ENCODE data around the gene FAM3C. TPM values are rescaled to one million over a fixed set of nuclear protein-coding genes. Genes with fewer than 3 reads are reported as not detected.
A peak's percentile ranks its signal among the peaks of the same experiment; 100 is the strongest.

The FAM3C gene
- total RNA-seq, 1 donor from 2014 or later, result 31.3 TPM

DNA sequence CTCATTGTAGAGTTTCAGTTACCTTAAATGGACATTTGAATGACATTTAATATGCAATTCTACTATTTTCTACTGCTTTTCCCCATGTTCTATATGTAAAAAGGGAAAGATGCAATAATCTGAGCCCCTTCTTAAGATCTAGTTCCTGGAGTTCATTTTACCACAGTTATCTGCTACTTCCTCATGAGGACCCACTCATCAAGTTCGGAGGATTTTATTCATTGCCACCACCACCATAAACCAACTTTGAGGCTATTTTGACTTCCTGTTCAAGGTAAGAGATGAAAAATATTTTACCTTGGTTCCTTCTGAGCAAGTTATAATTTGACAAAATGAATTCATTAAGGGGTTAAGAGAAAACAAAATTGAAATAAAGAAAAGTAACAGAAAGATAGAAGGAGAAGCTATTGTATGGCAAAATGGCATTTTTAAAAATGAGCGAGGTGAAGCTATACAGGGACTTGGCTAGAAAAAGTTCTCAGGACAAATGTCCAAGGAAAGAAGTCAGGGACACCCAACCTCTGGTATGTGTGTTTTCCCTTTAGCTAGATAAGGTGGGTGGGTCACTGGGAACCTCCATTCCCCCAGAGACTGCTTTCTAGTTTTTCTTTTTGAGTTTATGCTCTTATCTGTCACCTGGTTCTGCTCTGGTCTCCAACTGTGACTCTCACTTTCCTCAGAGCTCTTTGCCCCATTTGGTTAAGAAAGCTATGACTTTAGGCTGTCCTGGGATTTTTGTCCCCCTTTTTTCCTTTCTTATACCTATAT, 14.9 kb upstream of the FAM3C start:
- no peak for DNase-seq (ENCODE audit: low read depth in 2 of 2)

DNA sequence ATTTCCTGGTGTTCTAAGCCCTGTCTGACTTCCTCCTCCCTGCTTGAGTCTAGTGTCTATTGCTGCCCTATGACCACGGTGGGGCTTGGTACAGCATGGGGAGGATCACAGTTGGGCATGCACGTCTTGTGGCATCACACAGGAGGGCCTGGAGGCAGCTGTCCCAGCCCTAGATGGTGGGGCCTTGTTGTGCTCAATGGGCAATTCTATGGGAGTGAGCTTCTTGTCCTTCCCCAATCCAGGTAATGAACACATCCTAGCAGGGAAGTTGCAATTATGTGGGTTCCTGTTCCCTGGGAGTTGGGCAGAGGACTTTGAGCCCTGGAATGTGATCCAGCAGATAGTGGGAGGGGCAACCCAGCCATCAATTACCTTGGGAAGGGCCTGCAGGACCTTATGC, 10.8 kb upstream of the FAM3C start:
- DNase-seq (ENCODE audit: low read depth in 2 of 2), result no peak

DNA sequence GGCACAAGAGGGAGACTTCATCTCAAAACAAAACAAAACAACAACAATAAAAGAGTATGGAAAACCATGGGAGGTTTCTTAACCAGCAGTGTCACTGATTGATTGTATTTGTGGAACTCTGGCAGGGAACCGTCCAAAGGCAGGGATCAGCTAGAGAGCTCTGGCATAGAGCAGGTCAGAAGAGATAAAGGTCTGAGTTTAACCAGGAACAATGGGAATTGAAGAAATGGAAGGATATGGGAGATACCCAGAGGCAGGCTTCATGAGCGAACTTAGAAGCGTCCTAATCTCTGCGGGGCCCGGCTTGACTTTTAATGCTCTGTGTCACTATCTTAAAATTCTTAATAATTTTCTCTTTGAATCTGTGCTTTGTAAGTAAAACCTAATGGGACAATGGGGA, 10.4 kb upstream of the FAM3C start:
- DNase-seq (ENCODE audit: low read depth in 2 of 2), result no peak

DNA sequence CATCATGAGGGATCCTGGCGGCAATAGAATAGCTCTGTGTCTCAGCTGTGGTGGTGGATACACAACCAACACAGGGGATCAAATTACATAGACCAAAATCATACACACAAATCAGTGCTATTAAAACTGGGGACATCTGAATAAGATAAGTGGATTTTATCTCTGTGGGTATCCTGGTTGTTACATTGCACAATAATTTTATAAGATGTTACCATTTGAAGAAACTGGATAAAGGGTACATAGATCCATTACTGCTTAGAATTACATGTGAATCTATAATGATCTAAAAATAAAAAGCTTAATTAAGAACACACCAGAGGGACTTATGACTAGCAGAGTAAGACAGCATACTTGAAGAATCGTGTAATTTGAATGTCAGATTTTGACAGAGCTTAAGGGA, 8.2 kb upstream of the FAM3C start:
- DNase-seq (ENCODE audit: low read depth in 2 of 2), result no peak

DNA sequence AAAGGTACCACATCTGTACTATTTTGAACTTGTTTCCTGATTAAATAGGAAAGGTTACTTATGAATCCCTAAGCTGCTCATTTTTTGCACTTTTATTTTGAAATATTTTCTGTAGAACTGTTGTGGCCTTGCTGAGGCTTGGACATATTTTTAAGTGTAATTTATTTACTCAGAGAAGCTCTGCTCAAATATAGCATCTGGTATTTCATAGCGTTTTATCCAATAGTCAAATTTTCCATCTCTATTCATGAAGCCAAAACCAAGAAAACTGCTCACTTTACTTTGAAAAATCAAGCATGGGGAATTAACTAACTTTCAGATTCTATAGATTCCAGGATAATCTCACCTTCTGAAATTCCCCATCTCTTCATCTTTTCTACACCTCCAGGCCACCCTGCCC, 6.6 kb upstream of the FAM3C start:
- no peak for DNase-seq (ENCODE audit: low read depth in 2 of 2)

DNA sequence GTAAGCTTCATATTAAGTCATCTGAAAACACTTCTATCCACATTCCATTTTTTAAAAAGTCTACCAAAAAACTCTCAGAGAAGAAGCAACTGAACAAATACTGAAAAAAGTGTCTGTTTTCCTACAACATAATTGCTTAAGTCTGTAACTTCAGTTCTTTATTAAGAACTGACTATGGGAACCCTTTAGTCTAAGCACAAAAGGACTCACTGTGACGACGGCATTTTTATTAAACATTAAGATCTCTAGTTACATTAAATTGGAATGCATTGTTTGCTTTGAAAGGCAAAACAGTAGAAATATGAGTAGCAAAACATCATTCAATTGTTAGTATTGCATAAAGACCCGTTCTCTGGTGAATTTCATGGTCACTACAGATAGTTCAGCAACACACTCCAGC, 5.8 kb upstream of the FAM3C start:
- DNase-seq (ENCODE audit: low read depth in 2 of 2), result no peak

DNA sequence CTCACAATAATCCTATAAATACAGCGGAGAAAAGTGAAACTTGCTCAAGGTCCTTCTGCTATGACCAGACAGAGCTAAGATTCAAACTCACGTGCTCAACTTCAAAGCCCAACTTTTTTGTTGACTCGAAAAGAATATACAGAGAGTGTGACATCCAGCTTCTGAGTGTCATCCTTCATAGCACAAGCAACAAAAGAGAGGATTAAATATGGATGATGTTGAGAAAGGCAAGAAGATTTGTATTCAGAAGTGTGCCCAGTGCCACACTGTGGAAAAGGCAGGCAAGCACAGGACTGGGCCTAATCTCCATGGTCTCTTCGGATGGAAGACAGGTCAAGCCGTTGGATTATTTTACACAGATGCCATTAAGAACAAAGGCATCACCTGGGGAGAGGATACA, 2.1 kb upstream of the FAM3C start:
- DNase-seq (ENCODE audit: low read depth in 2 of 2), result peak in 1 of 2 donors; percentile 12

DNA sequence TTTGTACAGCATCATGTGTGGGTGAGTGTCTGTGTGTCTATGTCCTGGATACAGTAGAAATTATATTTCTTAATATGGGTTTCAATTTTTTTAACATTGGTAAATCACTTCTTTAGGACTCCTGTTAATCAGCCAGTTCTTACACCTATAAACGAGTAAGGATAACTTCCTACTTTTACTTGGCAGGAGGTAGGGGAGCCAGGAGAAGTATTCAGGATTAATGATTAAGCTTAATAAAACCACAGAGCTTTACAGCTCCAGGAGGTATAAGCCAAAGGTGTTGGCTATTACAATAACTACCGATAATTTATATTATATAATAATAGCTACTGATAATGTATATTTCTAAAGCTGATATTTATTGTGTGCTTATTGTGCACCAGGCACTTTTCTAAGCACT, 1.7 kb upstream of the FAM3C start:
- no peak for DNase-seq (ENCODE audit: low read depth in 2 of 2)

DNA sequence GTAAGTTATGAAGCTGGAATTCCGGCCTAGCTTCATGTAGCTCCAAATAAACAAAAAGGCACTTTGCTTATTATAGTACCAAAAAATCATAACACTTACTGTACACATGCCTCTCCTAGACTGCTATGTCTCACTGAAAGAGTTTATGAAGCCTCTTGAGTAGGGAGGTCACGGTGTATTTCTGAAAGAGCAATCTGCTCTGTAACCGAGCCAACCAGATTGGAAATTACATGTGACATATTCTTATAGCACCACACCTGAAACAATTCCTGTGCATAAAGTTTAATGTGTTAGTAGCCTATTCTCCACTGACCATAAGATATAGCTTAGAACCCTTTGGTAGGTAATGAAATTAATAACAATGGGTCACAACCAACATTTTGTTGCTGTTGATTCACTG, 1.3 kb upstream of the FAM3C start:
- no peak for DNase-seq (ENCODE audit: low read depth in 2 of 2)

DNA sequence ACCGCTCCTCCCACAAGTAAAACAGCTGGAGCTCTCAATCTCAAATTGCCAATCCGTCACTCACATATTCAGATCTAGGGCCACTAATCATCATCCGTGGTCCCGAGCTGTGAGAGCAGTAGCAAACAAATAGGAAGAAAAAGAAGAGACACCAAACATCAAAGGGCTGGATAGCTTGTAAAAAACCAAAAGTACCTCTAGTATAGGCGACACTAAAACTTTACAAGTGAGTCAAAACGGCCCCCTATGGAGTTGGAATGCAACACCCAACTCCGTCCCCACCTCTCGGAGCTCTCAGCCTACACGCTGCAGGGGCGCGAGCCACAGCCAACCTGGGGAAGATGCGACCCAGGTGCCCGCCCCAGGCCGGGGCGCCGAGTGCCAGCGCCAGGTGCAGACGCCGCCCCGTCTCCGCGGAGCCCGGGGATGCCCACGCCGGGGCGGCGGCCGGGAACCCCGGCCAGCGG, 581 bp downstream of the FAM3C start:
- DNase-seq (ENCODE audit: low read depth in 2 of 2), result peak; percentile 24 to 30

DNA sequence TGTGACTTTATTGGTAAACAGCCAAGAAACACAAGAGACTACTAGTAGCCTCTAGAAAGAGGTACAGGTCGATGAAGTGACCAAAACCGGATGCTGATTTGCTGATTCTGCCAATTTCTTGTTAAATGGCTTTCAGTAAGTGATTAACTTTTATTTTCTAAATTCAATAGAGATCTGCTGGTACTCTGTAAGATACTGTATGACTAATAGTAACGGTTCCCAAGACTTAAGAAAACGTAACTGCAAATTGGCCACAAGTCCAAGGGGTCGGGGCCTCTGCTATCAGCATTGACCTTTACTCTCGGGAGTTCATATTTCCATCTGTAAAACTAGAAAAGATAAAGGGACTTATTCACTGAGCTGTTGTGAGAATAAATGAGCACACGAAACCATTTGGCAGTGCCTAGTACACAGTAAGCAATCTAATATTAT, 1.4 kb downstream of the FAM3C start:
- peak; percentile 12 to 29 for DNase-seq (ENCODE audit: low read depth in 2 of 2)

DNA sequence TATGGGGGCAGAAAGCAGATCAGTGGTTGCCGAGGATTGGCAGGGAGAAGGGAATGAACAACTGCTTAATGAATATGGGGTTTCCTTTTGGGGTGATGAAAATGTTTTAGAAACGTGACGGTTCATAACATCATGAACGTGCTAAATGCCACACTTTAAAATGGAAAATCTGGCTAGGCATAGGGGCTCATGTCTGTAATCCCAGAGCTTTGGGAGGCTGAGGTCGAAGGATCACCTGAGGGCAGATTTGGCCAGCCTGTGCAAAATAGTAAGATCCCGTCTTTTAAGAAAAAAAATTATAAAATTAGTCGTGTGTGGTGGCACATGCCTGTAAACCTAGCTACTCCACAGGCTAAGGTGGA, 3.1 kb downstream of the FAM3C start:
- DNase-seq (ENCODE audit: low read depth in 2 of 2), result no peak

DNA sequence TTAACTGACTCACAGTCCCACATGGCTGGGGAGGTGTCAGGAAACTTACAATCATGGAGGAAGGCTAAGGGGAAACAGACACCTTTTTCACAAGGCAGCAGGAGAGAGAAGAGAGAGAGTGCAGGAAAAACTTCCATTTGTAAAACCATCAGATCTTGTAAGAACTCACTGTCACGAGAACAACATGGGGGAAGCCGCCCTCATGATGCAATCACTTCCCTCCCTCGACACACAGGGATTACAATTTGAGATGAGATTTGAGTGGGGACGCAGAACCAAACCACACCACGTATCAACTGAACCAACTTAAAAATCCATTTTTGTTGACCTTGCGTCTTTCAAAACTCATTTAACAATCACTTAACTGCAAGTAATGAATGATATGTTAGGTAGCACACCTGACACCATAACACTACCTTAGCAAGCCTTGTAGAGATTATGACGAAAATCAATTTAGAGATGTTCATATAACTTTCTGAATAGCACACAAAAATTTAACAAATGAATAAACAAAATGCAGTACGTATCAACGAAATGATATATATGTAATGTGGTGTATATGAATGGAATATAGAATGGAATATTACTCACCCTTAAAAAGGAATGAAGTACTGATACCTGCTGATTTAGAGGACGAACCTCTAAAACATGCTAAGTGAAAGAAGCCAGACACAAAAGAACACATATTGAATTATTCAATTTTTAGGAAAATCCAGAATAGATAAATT, 3.7 kb downstream of the FAM3C start:
- no peak for DNase-seq (ENCODE audit: low read depth in 2 of 2)

DNA sequence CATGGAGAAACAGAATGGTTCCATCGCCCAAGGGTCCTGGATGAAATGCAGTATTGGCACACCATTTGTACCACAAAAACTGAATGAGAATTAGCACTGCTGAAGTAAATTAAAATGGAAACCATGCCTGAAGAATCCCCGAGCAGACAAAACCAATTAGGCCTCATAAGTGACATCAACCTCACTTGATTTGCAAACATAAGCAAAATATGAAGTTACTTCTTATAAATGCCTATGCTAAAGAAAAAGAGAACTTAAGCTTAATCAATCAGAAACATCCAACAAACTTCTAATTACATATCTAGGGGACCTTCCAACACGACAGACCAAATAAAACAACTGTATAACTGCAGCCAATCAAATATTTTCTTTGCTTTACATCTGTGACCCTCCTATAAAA, 4.4 kb downstream of the FAM3C start:
- no peak for DNase-seq (ENCODE audit: low read depth in 2 of 2)

DNA sequence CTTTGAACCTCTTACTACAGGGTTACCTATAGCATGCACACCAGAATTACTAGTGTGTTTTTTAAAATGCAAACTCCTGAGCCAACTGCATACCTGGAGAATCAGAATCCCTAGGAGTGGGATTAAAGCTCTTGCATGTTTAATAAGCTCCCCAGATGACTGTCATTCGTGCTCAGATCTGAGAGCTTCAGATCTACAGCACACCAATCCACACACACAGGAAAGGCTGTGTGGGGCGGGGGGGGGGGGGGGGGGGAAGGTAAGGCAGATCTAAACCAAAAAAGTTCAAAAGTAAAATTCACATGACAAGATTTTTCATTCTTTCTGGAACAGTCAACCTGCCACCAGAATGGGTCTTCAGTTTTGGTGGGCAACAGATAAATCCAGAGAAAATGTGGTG, 5.5 kb downstream of the FAM3C start:
- no peak for DNase-seq (ENCODE audit: low read depth in 2 of 2)

DNA sequence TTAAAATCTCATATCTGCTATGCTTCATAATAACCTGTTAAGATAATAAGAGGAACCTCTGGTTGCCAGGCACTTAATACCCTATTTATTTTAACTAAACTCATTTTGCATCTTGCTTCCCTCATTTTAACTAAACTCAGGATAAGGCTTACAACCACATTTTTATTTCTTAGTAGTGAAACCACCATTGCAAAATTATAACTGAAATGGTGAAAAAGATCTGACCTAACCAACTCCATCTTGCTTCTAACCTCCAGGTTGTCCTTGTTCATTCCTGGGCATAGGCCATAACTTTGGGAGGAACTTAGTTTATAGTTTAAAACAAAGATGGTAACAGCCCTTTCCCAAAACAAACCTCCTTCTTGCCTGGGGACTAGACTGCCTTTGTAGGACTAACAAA, 6.0 kb downstream of the FAM3C start:
- no peak for DNase-seq (ENCODE audit: low read depth in 2 of 2)

DNA sequence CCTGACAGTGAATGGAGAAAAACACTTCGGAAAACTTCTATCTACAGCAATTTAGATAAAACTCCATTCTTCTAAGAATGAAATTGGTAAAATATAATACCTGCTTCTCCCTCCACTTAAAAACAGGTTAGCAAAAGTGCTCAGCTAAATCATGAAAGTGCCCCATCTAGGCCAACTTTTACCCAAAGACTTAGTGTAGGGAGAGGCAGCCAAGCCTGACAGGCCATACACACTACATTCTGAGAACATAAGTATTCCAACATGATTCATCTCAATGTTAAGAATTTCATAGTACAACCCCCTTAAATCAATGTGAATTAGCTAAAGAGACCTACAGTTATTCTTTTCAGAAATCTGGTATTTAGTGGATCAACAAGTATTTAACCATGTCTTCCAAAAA, 7.2 kb downstream of the FAM3C start:
- DNase-seq (ENCODE audit: low read depth in 2 of 2), result no peak

DNA sequence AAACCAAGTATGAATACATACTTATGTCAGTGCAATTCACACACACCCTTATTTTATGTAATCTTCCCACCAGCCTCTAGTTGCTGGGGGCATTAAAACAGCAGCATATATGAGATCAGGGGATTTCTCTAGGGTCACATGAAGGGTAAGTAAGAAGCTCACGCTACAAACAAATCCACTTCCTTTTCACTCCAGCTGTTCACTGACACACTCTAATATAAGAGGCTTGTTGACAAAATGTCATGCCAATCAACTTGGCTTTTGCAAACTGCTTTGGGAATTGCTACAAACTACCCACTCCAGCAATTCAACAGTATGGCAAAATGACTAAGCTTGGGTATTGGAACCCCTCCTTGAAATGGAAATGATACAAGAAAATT, 10.3 kb downstream of the FAM3C start:
- peak; percentile 46 to 91 for DNase-seq (ENCODE audit: low read depth in 2 of 2)

DNA sequence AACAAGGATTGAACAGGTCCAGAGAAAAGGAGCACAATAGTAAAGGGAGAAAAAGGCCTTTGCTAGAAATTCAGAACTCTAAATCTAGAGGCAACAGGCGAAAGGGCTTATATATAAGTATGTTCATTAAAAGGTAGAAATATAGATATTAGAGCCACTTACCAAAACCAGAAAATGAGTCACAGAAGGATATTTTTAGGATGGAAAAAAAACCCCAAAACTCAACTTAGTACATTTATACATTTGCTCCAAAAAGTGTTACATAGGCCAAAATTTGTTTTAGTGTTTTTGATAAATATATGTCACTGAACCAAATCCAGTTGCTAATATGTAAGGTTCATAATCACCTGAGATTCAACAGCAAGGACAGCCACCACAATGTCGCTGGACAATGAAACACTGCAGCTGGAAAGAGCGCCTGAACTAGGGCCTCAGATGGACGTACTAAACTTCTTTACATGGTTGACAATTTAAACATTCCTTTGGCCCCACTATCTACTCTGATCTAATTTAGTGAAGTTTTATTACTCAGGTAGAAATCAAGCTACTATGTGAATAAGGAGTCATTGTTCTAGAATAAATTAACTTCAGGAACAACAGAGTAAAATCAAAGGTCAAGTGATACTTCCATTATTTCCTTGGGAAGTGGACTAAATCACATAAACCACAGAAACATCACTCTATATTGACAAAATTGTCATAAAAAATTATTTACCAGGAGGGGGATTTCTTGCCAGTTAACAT, 10.9 kb downstream of the FAM3C start:
- no peak for DNase-seq (ENCODE audit: low read depth in 2 of 2)

DNA sequence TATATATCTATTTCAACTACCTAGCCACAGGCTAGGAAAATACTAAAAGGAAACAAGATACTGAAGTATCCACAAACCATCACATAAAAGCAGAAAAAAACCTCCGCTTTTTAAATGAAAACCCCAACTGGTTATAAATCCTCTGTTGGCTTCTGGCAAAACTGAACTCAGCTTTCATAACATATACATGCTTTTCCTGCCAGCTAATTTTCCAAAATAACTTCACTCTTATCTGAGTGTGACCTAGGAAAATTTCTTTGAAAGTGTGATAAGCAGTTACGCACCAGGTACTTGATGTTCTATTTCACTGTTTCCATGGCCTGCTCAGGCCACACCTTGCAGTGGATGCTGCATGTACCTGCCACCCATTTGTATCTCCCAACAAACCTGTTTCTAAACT, 11.8 kb downstream of the FAM3C start:
- DNase-seq (ENCODE audit: low read depth in 2 of 2), result peak; percentile 7 to 56

DNA sequence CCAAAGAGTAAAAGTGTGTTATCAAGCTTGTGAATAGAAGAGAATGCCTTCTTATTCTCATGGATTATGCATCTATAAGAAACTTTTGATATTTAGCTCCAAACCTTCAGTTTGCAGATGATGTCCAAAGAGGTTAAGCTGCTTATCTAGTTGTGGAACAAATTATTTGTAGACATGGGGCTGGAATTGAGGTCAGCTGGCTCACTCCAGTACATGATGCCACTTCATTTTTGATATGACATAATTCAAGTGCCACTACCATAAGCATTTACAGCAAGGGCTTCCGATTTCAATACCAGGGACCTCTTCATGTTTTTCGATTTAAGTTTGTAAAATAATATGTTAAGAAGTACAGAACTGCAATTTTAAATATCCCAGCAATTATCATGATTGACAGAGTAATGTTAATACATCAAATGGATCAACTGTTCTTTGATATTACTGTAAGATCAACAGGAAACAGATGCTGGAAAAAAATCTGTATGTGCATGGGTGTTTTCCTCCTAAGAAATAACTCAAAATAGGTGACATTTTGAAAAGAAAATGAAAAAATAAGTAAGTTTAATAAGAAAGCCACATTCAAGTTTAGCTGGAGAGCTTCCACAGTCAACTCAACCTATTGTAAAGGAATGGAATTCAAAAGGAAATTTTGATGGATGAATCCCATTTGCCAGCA, 12.7 kb downstream of the FAM3C start:
- peak; percentile 16 to 44 for DNase-seq (ENCODE audit: low read depth in 2 of 2)

DNA sequence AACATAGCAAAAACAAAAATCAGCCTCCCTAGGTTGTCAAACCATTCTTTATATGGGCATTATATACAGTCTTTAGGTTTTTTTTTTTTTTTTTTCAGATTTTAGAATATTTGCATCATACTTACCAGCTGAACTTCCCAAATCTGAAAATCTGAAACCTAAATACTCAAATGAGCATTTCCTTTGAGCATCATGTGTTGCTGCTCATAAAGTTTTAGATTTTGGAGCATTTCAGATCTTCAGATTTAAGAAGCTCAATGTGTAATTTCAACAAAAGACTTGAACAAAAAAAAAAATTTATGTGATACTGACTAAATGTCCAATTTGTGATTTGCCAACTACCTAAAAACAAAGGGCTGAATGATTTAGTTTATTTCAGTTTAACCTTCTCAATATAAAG, 13.6 kb downstream of the FAM3C start:
- no peak for DNase-seq (ENCODE audit: low read depth in 2 of 2)
